CD4-positive, alpha-beta T cell (primary cell): ENCODE measurements around the gene EMX2. TPM values are rescaled to one million over a fixed set of nuclear protein-coding genes. Genes with fewer than 3 reads are reported as not detected.

Experiments used
- ATAC-seq: fragments of 200-7000 bp; cut with Tn5 transposase; one replicate; pipeline ENCODE4 v1.10.0; 2022; ENCODE audit warnings: mild to moderate bottlenecking; ENCODE audit not compliant: poor library complexity
- CTCF ChIA-PET: fragments of 350-600 bp; sonication (Branson Sonifier 250); formaldehyde crosslinking; loops from one replicate; lab custom pipeline; 2021; ENCODE audit warnings: antibody characterized with exemption, inconsistent platforms; lab: Charles Lee
- POLR2A ChIA-PET: fragments of 350-600 bp; sonication (Branson Sonifier 250); formaldehyde crosslinking; loops from one replicate; lab custom pipeline; 2021; ENCODE audit warnings: antibody characterized with exemption, inconsistent platforms; lab: Charles Lee
- DNase-seq, 14 experiments: peaks; one replicate each; pipeline ENCODE4 v3.0.0-alpha.2; 2013 to 2020; ENCODE audit warnings: mixed read lengths in 2 of 14
- H3K27ac ChIP-seq, 2 donors: one replicate each; pipeline versions ENCODE4 v1.5.1 to v1.7.0; 2013; ENCODE audit warnings: low read length in 2 of 2, low read depth in 1 of 2, mild to moderate bottlenecking in 1 of 2
- H3K27me3 ChIP-seq, 2 experiments: 1 replicate in 1 of 2; 2 replicates in 1 of 2; pipeline versions ENCODE4 v1.6.1 to v1.7.0; 2013; ENCODE audit warnings: low read length in 2 of 2, control low read depth in 1 of 2, mild to moderate bottlenecking in 1 of 2, moderate library complexity in 1 of 2; ENCODE audit not compliant: insufficient read depth in 2 of 2, control insufficient read depth in 1 of 2
- H3K36me3 ChIP-seq: one replicate; pipeline ENCODE4 v1.6.1; 2013; ENCODE audit warnings: low read length, control low read depth; ENCODE audit not compliant: insufficient read depth
- H3K4me1 ChIP-seq: one replicate; pipeline ENCODE4 v1.6.1; 2013; ENCODE audit warnings: low read length, control low read depth; ENCODE audit not compliant: insufficient read depth
- H3K4me3 ChIP-seq: one replicate; pipeline ENCODE4 v1.5.1; 2013; ENCODE audit warnings: mild to moderate bottlenecking, low read length, moderate library complexity
- H3K9me3 ChIP-seq, 2 experiments: 1 replicate in 1 of 2; 2 replicates in 1 of 2; pipeline versions ENCODE4 v1.6.1 to v1.7.0; 2013; ENCODE audit warnings: low read length in 2 of 2, mild to moderate bottlenecking in 2 of 2, control low read depth in 1 of 2, moderate library complexity in 1 of 2; ENCODE audit not compliant: control insufficient read depth in 1 of 2, insufficient read depth in 1 of 2
- H3K27ac Mint-ChIP-seq: one replicate; pipeline ENCODE4 v1.8.0; 2020; ENCODE audit warnings: mixed read lengths
- H3K27me3 Mint-ChIP-seq: one replicate; pipeline ENCODE4 v1.8.0; 2021; ENCODE audit warnings: mixed read lengths
- H3K36me3 Mint-ChIP-seq: one replicate; pipeline ENCODE4 v1.8.0; 2021; ENCODE audit warnings: low read depth, mixed read lengths
- H3K4me1 Mint-ChIP-seq: one replicate; pipeline ENCODE4 v1.8.0; 2021; ENCODE audit warnings: low read depth, mixed read lengths
- H3K4me3 Mint-ChIP-seq: one replicate; pipeline ENCODE4 v1.8.0; 2020; ENCODE audit warnings: mild to moderate bottlenecking, mixed read lengths
- H3K9me3 Mint-ChIP-seq: one replicate; pipeline ENCODE4 v1.8.0; 2020; ENCODE audit warnings: mixed read lengths
- CTCF ChIP-seq: fragments of 200-600 bp; IDR thresholded peaks from one replicate; pipeline ENCODE4 v1.8.0; 2022; ENCODE audit warnings: antibody characterized with exemption, mild to moderate bottlenecking
- intact Hi-C, 2 experiments: fragments of 100-400 bp; cut with DNase I in 1 of 2; cut with micrococcal nuclease in 1 of 2; formaldehyde crosslinking; loops; one replicate each; pipeline versions ENCODE4 v1.15.1 to v1.9.0; 2023 to 2025; cut with DNase I, micrococcal nuclease
- total RNA-seq, 174 experiments: library from RNA in 2 of 174; stranded (reverse) in 2 of 174; gene quantifications; one replicate each; pipeline ENCODE4 v1.2.3 and lab custom pipeline; 2021 to 2026

EMX2 gene
- total RNA-seq, 2 experiments from 2014 or later: not detected

- peak in 4 of 14 experiments; percentile 4 to 38 (median 12) for DNase-seq
- Histone ChIP-seq H3K27ac (no peak overlapping the region), H3K4me1 (peaks cover 15% of the 10 kb centered on the region), H3K4me3 (no peak overlapping the region), H3K36me3 (no peaks in the 10 kb centered on the region), H3K27me3 (peaks cover 70 to 92% of the 10 kb centered on the region in 2 experiments), H3K9me3 (peaks cover 0 to 26% of the 10 kb centered on the region in 2 experiments)
- H3K4me1 Mint-ChIP-seq: peaks cover 8% of the 10 kb centered on the region
- no peak for ATAC-seq
- H3K9me3 Mint-ChIP-seq: no peaks in the 10 kb centered on the region
- H3K36me3 Mint-ChIP-seq: no peaks in the 10 kb centered on the region
- H3K27me3 Mint-ChIP-seq: peaks cover 74% of the 10 kb centered on the region
- CTCF ChIA-PET: no interaction called here
- POLR2A ChIA-PET: no interaction called here
- no peak overlapping the region for H3K4me3 Mint-ChIP-seq
- H3K27ac Mint-ChIP-seq: no peak overlapping the region
- no peak for TF ChIP-seq CTCF
- intact Hi-C loops: loop anchor here (1.0 kb wide), 1 partner anchor 704 kb away; no protein-coding TSS in a partner anchor
Measured at GRCh38 chr10:117537436-117537903, 5.1 kb upstream of the EMX2 start.

- ChIA-PET POLR2A (no interaction called here), CTCF (interaction anchor here (1.0 kb wide), 1 partner anchor 703 kb away, joined by 3 read pairs; no protein-coding TSS in a partner anchor)
- DNase-seq (no peak), ATAC-seq (no peak)
- Histone ChIP-seq H3K9me3 (peaks cover 0 to 26% of the 10 kb centered on the region in 2 experiments), H3K36me3 (no peaks in the 10 kb centered on the region), H3K4me3 (no peak overlapping the region), H3K4me1 (peaks cover 15% of the 10 kb centered on the region), H3K27me3 (peaks cover 72 to 88% of the 10 kb centered on the region in 2 experiments), H3K27ac (no peak overlapping the region)
- Mint-ChIP-seq H3K27me3 (peaks cover 73% of the 10 kb centered on the region), H3K4me3 (no peak overlapping the region), H3K36me3 (no peaks in the 10 kb centered on the region), H3K4me1 (peaks cover 8% of the 10 kb centered on the region), H3K27ac (no peak overlapping the region), H3K9me3 (no peaks in the 10 kb centered on the region)
- TF ChIP-seq CTCF: no peak
- intact Hi-C loops: loop anchor here (1.0 kb wide), 1 partner anchor 703 kb away; no protein-coding TSS in a partner anchor
Measured at GRCh38 chr10:117537904-117538524, 4.5 kb upstream of the EMX2 start.

GRCh38 chr10:117539361-117539773 is 3.2 kb upstream of the EMX2 start:
- TF ChIP-seq CTCF: no peak
- peaks cover 0 to 26% of the 10 kb centered on the region in 2 experiments for H3K9me3 ChIP-seq
- intact Hi-C loops: no loop called here
- H3K4me3 Mint-ChIP-seq: no peak overlapping the region
- no peak overlapping the region for H3K27ac ChIP-seq
- H3K36me3 ChIP-seq: no peaks in the 10 kb centered on the region
- ATAC-seq (no peak), DNase-seq (no peak)
- H3K27ac Mint-ChIP-seq: no peak overlapping the region
- no peaks in the 10 kb centered on the region for H3K36me3 Mint-ChIP-seq
- ChIA-PET POLR2A (no interaction called here), CTCF (no interaction called here)
- H3K4me1 Mint-ChIP-seq: peaks cover 10% of the 10 kb centered on the region
- H3K4me3 ChIP-seq: no peak overlapping the region
- H3K9me3 Mint-ChIP-seq: no peaks in the 10 kb centered on the region
- peaks cover 63% of the 10 kb centered on the region for H3K27me3 Mint-ChIP-seq
- peaks cover 22% of the 10 kb centered on the region for H3K4me1 ChIP-seq
- H3K27me3 ChIP-seq: peaks cover 65 to 84% of the 10 kb centered on the region in 2 experiments
